Transverse colon (tissue), 4 donors: ENCODE measurements around the gene EML5.

ENCODE experiments used
- POLR2AphosphoS5 ChIP-seq, 3 donors: sonication (generic); formaldehyde crosslinking; IDR thresholded peaks; one replicate each; pipeline ENCODE4 v1.6.1; 2016; ENCODE audit warnings: antibody characterized with exemption in 3 of 3
- TF ChIP-seq, protein P1 (sequence below), 5 experiments: fragments of 200-600 bp in 3 of 5; fragments of 450-650 bp in 2 of 5; sonication (generic) in 3 of 5; IDR thresholded peaks; 1 replicate in 2 of 5; 2 replicates in 3 of 5; pipeline ENCODE4 v1.5.1; 2016 to 2017; ENCODE audit warnings: antibody characterized with exemption in 5 of 5, inconsistent platforms in 3 of 5, mild to moderate bottlenecking in 2 of 5, moderate library complexity in 1 of 5

GRCh38 chr14:88682495-88683114, 110.1 kb downstream of the EML5 start:
- no peak for TF ChIP-seq POLR2AphosphoS5 (IDR thresholded peaks at IDR 0.05)
- TF ChIP-seq, protein P1, sequence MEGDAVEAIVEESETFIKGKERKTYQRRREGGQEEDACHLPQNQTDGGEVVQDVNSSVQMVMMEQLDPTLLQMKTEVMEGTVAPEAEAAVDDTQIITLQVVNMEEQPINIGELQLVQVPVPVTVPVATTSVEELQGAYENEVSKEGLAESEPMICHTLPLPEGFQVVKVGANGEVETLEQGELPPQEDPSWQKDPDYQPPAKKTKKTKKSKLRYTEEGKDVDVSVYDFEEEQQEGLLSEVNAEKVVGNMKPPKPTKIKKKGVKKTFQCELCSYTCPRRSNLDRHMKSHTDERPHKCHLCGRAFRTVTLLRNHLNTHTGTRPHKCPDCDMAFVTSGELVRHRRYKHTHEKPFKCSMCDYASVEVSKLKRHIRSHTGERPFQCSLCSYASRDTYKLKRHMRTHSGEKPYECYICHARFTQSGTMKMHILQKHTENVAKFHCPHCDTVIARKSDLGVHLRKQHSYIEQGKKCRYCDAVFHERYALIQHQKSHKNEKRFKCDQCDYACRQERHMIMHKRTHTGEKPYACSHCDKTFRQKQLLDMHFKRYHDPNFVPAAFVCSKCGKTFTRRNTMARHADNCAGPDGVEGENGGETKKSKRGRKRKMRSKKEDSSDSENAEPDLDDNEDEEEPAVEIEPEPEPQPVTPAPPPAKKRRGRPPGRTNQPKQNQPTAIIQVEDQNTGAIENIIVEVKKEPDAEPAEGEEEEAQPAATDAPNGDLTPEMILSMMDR (IDR thresholded peaks at IDR 0.05), result no peak
